Tibial nerve (tissue), 4 donors: ENCODE results near the gene PRELID1.

Experiments
- EP300 ChIP-seq, 2 donors: sonication (generic); formaldehyde crosslinking; IDR thresholded peaks; one replicate each; pipeline ENCODE4 v1.6.1; 2017; ENCODE audit warnings: antibody characterized with exemption in 2 of 2, mild to moderate bottlenecking in 1 of 2
- POLR2A ChIP-seq, 2 donors: fragments of 450-650 bp; IDR thresholded peaks; one replicate each; pipeline ENCODE4 v1.6.1; 2017; ENCODE audit warnings: antibody characterized with exemption in 2 of 2, mild to moderate bottlenecking in 2 of 2, moderate library complexity in 2 of 2
- TF ChIP-seq, protein P1 (sequence below), 5 experiments: fragments of 200-600 bp in 3 of 5; fragments of 450-650 bp in 2 of 5; sonication (generic) in 3 of 5; IDR thresholded peaks; one replicate each; pipeline ENCODE4 v1.5.1; 2016 to 2019; ENCODE audit warnings: antibody characterized with exemption in 5 of 5, mild to moderate bottlenecking in 3 of 5, moderate library complexity in 2 of 5

GRCh38 chr5:177290816-177291596, 12.6 kb upstream of the PRELID1 start:
- TF ChIP-seq, protein P1, sequence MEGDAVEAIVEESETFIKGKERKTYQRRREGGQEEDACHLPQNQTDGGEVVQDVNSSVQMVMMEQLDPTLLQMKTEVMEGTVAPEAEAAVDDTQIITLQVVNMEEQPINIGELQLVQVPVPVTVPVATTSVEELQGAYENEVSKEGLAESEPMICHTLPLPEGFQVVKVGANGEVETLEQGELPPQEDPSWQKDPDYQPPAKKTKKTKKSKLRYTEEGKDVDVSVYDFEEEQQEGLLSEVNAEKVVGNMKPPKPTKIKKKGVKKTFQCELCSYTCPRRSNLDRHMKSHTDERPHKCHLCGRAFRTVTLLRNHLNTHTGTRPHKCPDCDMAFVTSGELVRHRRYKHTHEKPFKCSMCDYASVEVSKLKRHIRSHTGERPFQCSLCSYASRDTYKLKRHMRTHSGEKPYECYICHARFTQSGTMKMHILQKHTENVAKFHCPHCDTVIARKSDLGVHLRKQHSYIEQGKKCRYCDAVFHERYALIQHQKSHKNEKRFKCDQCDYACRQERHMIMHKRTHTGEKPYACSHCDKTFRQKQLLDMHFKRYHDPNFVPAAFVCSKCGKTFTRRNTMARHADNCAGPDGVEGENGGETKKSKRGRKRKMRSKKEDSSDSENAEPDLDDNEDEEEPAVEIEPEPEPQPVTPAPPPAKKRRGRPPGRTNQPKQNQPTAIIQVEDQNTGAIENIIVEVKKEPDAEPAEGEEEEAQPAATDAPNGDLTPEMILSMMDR (IDR thresholded peaks at IDR 0.05): no peak
- TF ChIP-seq POLR2A (IDR thresholded peaks at IDR 0.05) (no peak), EP300 (IDR thresholded peaks at IDR 0.05) (no peak)
